ENCODE data around the gene TMEFF1.

The TMEFF1 gene

GRCh38 chr9:100577776-100578448 lies 105.0 kb downstream of the TMEFF1 start, which contains the start of gene CAVIN4:
Gene CAVIN4, plus strand, starts transcription at chr9:100578079. Its CDS starts 65 bp downstream, at chr9:100578144.
- no peak for DNase-seq (ENCODE audit: low read depth)

DNA sequence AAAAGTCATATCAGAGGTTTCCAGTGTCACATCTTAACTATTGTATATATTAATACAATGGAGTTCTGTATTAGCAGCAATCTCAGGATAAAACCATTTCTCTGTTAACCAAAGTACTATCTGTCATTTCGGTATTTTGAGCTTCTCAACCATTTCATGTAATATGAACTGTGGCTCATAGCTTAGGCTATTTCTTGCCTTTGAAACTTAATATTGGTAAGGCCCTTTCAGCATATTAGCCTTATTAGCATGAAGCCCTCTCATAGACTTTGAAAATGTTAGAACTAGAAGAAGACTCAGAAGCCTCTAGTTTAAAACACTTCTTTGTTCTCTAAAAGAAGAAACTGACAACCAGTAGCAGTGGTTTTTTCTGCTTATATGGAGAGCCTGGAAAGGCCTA lies 105.7 kb downstream of the TMEFF1 start:
- DNase-seq (ENCODE audit: low read depth): no peak

DNA sequence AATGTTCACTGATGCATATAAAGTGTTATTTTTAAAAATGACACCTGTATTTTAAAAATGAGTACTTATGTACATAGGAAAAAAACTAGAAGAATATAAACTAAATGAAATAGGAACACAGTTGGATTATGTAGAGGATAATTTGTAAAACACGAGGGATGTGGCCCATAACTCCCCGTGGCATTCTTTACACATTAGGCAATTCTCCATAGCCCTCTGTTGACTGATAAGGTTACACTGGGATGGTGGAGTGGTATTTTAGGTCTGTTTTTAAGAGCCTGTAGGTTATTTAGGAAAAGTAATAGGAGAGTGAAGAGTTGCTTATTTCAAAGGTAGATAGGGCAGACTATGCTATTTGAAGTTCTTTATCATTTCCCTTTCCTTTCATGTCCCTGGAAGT lies 106.7 kb downstream of the TMEFF1 start:
- DNase-seq (ENCODE audit: low read depth): no peak

DNA sequence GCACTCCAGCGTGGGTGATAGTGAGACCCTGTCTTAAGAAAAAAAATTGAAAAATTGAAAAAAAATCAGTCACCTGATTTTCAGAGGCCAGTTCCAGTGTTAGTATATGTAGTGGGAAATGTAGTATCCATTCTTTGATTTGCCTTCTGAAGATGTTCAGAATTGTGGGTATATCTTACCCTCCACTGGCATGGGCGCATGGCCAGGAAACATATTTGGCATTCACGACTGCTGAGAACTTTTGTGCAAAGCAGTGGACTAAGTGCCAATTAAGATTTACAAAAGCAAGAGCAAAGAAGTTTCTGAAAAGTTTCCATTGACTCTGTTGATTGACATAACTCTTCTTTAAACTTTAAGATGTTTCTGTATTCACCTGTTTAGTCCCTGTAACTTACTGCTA lies 107.3 kb downstream of the TMEFF1 start:
- no peak for DNase-seq (ENCODE audit: low read depth)

DNA sequence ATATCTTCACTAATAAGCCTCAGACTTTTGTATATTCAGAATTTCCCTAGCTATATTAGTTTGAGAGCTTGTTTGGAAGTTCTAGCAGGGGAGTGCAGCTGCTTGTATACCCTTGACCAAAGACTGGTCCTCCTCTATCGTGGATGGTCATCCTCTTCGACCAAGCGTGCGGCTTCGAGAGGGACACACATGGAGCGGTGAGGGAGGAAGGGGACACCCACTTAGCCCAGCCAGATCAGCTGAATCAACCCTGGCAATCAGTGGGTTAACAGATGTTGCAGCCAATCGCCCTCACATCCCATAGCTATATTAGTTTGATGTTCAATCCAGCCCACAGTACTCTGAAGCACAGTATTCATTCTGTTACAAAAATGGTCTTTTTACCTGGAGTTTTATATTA lies 108.1 kb downstream of the TMEFF1 start:
- DNase-seq (ENCODE audit: low read depth): no peak

- DNase-seq (ENCODE audit: low read depth): no peak
These were observed 108.7 kb downstream of the TMEFF1 start for GRCh38 chr9:100581661-100582060.

- no peak for DNase-seq (ENCODE audit: low read depth)
These were observed 110.3 kb downstream of the TMEFF1 start for GRCh38 chr9:100583014-100583802.

DNA sequence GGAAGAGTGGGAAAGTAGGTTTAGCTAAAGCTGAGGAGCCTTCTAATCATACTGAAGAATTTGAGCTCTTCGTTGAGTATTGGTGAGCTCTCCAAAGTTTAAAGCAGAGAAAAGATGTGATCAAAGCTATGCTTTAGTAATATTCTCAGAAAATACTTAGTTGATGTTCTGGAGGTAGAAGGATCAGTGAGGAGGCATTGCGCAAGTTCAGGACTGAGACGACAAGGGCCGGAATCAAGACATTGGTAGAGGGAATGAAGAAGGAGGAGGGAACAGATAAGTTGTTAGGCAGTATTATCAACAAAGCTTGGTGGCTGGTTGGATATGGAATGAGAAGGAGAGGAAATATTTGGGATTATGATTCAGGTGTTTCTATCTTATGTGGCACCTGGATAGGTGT lies 112.0 kb downstream of the TMEFF1 start:
- no peak for DNase-seq (ENCODE audit: low read depth)

- DNase-seq (ENCODE audit: low read depth): no peak
These were observed 113.1 kb downstream of the TMEFF1 start for GRCh38 chr9:100586093-100586492.

DNA sequence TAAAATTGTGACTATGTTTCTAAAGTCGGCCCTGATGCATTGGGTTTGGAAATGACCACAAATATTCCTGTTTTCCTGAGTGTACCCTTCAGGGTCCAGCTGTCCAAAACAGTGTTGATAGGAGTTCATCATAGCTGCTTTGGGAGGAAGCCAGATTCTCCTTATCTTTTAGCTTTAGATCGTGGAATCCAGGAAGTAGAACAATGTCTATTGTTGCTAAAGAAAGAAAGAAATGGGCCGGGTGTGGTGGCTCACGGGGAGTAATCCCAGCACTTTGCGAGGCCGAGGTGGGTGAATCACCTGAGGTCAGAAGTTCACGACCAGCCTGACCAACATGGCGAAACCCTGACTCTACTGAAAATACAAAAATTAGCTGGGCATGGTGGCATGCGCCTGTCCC lies 114.4 kb downstream of the TMEFF1 start:
- no peak for DNase-seq (ENCODE audit: low read depth)

- DNase-seq (ENCODE audit: low read depth): no peak
These were observed 116.6 kb downstream of the TMEFF1 start for GRCh38 chr9:100589582-100589981.

GRCh38 chr9:100590481-100590880 lies 117.5 kb downstream of the TMEFF1 start:
- DNase-seq (ENCODE audit: low read depth): no peak

DNA sequence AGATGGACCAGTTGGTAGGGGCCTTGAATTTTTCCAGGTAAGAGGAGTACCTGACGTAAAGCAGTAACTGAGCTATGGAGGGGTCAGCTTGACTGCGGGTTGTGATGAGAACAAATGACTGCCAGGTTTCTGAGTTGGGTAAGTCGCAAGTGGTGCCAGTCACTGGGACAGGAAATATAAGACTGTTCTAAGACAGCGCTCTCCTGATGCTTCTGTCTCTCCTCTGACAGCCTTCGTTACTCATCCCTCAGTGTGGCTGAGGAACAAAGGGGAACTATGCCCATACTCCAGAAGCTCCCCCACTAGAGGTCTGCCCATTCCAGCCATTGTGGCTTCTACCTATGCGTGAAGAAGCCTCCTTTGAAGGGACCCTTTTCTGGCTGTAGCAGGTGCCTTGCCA lies 118.2 kb downstream of the TMEFF1 start:
- no peak for DNase-seq (ENCODE audit: low read depth)

DNA sequence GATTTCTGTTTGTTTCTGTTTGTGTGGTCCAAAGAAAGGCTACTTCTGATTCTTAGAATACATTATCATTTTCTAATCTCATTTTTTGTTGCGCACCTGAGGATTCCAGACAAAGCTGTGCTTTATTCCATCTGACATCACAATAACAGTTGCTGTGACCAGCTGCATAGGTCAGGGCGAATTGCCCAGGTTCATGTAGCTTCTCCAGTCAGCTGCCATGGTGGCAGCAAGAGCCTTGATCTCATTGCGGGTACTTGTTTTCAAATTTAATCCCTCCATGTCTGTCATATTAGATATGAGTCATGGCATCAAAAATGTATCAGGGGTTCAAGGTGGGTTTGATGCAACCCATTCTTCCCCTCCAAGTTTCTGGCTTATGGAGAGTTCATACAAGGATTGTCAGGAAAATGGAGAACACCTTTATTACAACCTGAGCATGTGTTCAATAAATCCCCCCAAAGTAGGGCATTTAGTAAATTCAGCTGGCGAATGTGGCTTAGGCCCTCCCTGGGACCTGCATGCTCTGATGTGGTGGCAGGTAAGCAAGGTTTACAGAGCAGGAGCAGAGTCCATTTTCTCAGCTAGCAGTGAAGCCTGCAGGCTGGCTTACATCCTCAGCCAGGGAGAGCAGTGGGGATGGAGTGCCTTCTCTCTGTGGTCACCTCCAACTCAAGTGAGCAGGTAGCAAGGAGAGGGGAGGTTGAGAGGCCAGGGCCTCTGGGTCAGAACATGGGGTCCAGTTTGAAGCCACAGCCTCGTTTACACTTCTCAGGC lies 118.9 kb downstream of the TMEFF1 start:
- DNase-seq (ENCODE audit: low read depth): no peak

GRCh38 chr9:100595391-100596199 lies 122.6 kb downstream of the TMEFF1 start:
- no peak for DNase-seq (ENCODE audit: low read depth)

DNA sequence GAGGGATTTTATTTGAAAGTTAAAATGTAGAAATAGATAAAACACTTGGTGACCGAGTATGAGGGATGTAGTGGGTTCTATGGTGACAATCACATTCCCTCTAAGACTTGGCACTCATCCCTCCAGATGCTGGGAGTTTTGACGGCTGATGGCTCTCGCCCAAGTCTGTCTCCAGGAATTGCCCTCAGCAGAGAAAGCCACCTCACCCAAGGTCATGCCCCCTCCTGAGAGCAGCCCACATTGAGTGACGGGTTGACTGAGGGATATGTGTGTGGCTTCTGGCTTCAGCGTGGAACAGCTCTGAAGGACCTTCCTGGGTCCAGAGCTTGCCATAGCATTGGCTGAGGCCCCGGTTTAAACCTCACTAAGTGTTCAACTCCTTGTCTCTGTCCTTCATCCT lies 124.3 kb downstream of the TMEFF1 start:
- no peak for DNase-seq (ENCODE audit: low read depth)

GRCh38 chr9:100598641-100599145 lies 125.7 kb downstream of the TMEFF1 start:
- no peak for DNase-seq (ENCODE audit: low read depth)

DNA sequence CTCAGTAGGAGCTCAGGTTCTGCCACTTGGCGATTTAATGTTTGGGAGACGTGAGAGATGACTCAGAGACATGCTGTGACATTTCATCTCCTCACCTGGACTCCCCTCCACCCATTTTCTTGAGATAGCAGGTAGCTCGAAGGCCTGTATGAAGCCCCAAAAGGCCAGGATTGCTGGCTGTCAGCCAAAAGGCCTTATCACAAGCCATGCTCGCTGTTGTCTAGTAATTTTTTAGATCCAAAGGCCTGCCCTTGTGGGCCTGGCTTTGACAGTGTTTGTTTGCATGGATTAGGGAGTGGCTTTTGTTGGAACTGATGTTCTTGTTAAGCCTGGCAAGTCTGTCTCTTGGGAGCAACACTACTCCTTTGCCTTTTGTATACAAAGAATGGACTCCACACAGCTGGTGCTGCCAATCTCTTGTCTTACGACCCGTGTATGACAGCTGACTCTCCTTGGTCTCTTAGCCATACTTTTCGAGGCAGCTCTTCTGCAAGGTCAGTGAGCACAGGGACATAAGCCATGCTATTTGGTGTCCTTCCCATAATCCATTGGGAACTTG lies 127.7 kb downstream of the TMEFF1 start:
- DNase-seq (ENCODE audit: low read depth): no peak

GRCh38 chr9:100601216-100601615 lies 128.3 kb downstream of the TMEFF1 start:
- DNase-seq (ENCODE audit: low read depth): no peak

DNA sequence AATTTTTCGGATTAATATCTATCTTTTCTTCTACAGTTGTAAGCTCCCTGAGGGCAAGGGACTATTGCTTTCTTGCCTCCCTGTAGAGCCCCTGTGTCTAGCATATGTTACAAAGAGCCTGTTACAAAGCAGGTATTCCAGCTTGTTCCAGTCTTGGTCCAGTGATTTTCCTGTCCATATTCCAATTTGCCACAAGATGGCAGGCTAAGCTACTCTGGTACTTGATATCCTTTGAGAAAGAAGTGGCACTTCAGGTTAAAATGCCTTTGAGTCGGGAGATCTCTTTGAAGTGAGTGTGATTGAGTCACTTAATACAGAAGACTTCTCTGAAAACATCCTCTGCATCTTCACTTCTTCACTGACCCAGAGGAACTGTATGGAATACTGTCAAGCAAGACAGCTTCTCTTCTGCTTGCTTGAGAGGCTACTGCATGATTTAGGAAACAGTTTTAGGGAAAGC lies 129.4 kb downstream of the TMEFF1 start:
- DNase-seq (ENCODE audit: low read depth): no peak

GRCh38 chr9:100605405-100605804 lies 132.5 kb downstream of the TMEFF1 start:
- DNase-seq (ENCODE audit: low read depth): no peak
